Spleen (tissue), 11 donors: ENCODE measurements around the gene TAOK2. TPM values are rescaled to one million over a fixed set of nuclear protein-coding genes. Genes with fewer than 3 reads are reported as not detected.

Source experiments
- DNase-seq: peaks from one replicate; pipeline ENCODE4 v3.0.0-alpha.2; 2020
- H3K27ac ChIP-seq, 8 donors: fragments of 200-600 bp; sonication (generic) in 7 of 8; 1 replicate in 4 of 8; 2 replicates in 4 of 8; pipeline versions ENCODE4 v1.5.0 to v1.8.0; 2016 to 2021; ENCODE audit warnings: inconsistent platforms in 4 of 8, mild to moderate bottlenecking in 4 of 8, moderate library complexity in 1 of 8
- H3K27me3 ChIP-seq, 7 donors: fragments of 200-600 bp; sonication (generic) in 6 of 7; replicated peaks in 1 of 7; 1 replicate in 4 of 7; 2 replicates in 3 of 7; pipeline versions ENCODE4 v1.5.0 to v1.8.0; 2016 to 2021; ENCODE audit warnings: inconsistent platforms in 3 of 7, mild to moderate bottlenecking in 1 of 7
- H3K36me3 ChIP-seq, 6 donors: fragments of 200-600 bp; sonication (generic) in 5 of 6; 1 replicate in 4 of 6; 2 replicates in 2 of 6; pipeline versions ENCODE4 v1.5.0 to v1.8.0; 2016 to 2021; ENCODE audit warnings: inconsistent platforms in 2 of 6
- H3K4me1 ChIP-seq, 6 donors: fragments of 200-600 bp; sonication (generic) in 5 of 6; 1 replicate in 3 of 6; 2 replicates in 3 of 6; pipeline versions ENCODE4 v1.5.0 to v1.8.0; 2016 to 2021; ENCODE audit warnings: inconsistent platforms in 3 of 6
- H3K4me3 ChIP-seq, 8 donors: fragments of 200-600 bp; sonication (generic) in 7 of 8; 1 replicate in 4 of 8; 2 replicates in 4 of 8; pipeline versions ENCODE4 v1.5.0 to v1.8.0; 2016 to 2021; ENCODE audit warnings: inconsistent platforms in 4 of 8, mild to moderate bottlenecking in 4 of 8, moderate library complexity in 2 of 8
- H3K9me3 ChIP-seq, 8 donors: fragments of 200-600 bp; sonication (generic) in 7 of 8; 1 replicate in 4 of 8; 2 replicates in 4 of 8; pipeline versions ENCODE4 v1.5.0 to v1.8.0; 2016 to 2021; ENCODE audit warnings: inconsistent platforms in 4 of 8
- POLR2A ChIP-seq, 3 donors: fragments of 450-650 bp; IDR thresholded peaks; one replicate each; pipeline ENCODE4 v1.5.1; 2017; ENCODE audit warnings: antibody characterized with exemption in 3 of 3, mild to moderate bottlenecking in 1 of 3
- POLR2AphosphoS5 ChIP-seq, 3 donors: sonication (generic); formaldehyde crosslinking; IDR thresholded peaks; one replicate each; pipeline ENCODE4 v1.5.1; 2017; ENCODE audit warnings: antibody characterized with exemption in 3 of 3
- WGBS, 5 donors: extraction: QIAGEN DNeasy Blood & Tissue Kit in 3 of 5; methylation state at CpG; one replicate each; pipeline versions ENCODE4 v1.1.5 to v1.1.7; 2013 to 2018; 5-methylcytosine and 5-hydroxymethylcytosine counted together
- intact Hi-C: fragments of 100-400 bp; cut with DNase I; formaldehyde crosslinking; loops from one replicate; pipeline ENCODE4 v1.15.0; 2023; ENCODE audit warnings: low total_unique reads
- polyA plus RNA-seq, 3 donors: library from polyadenylated mRNA; stranded (reverse); fragments of 200-250 nt; gene quantifications; one replicate each; pipeline ENCODE4 v1.2.1, GENCODE V29; 2013
- total RNA-seq, 7 donors: library from RNA; depleted of rRNA in 3 of 7; stranded (reverse); fragments of >200 nt in 3 of 7; fragmentation: NEBNext Ultra II Directional in 4 of 7; extraction: Animal tissue kit (Norgen Biotek cat#: 25700) in 4 of 7; gene quantifications; one replicate each; pipeline versions ENCODE4 v1.1.0 to v1.2.1, GENCODE V29; 2016 to 2021
- TF ChIP-seq, protein P1 (sequence below), 11 experiments: fragments of 200-600 bp in 7 of 11; fragments of 450-650 bp in 4 of 11; sonication (generic) in 4 of 11; IDR thresholded peaks in 8 of 11; conservative IDR thresholded peaks in 3 of 11; 1 replicate in 7 of 11; 2 replicates in 4 of 11; pipeline versions ENCODE4 v1.4.0 to v1.8.0; 2016 to 2021; ENCODE audit warnings: antibody characterized with exemption in 11 of 11, inconsistent platforms in 4 of 11, mild to moderate bottlenecking in 1 of 11
- donor health status: healthy with polysubstance abuse.
- donor health status: DM: no; HTN: no; CAD: no; lungs with moderate emphysema.
- donor health status: DM: no; HTN: no; CAD: no.
- donor health status: Bipolar disorder and iron deficiency.
- donor health status: healthy.
- donor health status: DM: no; HTN: no; CAD: no.
- donor health status: DM: yes; HTN: yes; CAD: no.

Gene TAOK2
- total and polyA plus RNA-seq, 10 donors: 13.2 to 96.5 (median 71.6) TPM

GRCh38 chr16:29943846-29944799, 29.5 kb upstream of the TAOK2 start:
- intact Hi-C loops: no loop called here
- H3K4me3 ChIP-seq: no peak overlapping the region

DNA sequence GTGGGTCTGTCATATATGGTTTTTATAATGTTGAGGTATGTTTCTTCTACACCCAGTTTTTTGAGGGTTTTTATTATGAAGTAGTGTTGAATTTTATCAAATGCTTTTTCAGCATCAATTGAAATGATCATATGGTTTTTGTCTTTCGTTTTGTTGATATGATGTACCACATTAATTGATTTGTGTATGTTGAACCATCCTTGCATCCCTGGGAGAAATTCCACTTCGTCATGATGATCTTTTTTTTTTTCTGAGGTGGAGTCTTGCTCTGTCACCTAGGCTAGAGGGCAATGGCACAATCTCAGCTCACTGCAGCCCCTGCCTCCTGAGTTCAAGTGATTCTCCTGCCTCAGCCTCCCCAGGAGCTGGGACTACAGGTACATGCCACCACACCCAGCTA, 25.8 kb upstream of the TAOK2 start:
- Histone ChIP-seq H3K27me3 (no peaks in the 10 kb centered on the region), H3K27ac (no peak overlapping the region), H3K9me3 (peaks cover 0 to 16% (median 8%) of the 10 kb centered on the region in 8 donors), H3K4me3 (no peak overlapping the region), H3K36me3 (no peaks in the 10 kb centered on the region), H3K4me1 (peaks cover 0 to 3% (median 0%) of the 10 kb centered on the region in 6 donors)
- WGBS, 5 donors: 77 to 91% (median 84%) methylated on average over 2 of the region's 2 CpGs
- no peak for TF ChIP-seq POLR2A (IDR thresholded peaks at IDR 0.05)
- no peak for DNase-seq
- intact Hi-C loops: no loop called here

More at GRCh38 chr16:29943846-29944799, 29.5 kb upstream of the TAOK2 start:
- peak overlapping the region in 3 of 8 donors; percentile 5 to 45 (median 27) for H3K27ac ChIP-seq
- 72 to 82% (median 79%) methylated on average over 11 of the region's 11 CpGs for WGBS, 5 donors
- peaks cover 0 to 14% (median 0%) of the 10 kb centered on the region in 7 donors for H3K27me3 ChIP-seq
- H3K4me1 ChIP-seq: peaks cover 0 to 3% (median 0%) of the 10 kb centered on the region in 6 donors
- H3K36me3 ChIP-seq: no peaks in the 10 kb centered on the region
- peaks cover 0 to 5% (median 0%) of the 10 kb centered on the region in 8 donors for H3K9me3 ChIP-seq
- TF ChIP-seq POLR2A (IDR thresholded peaks at IDR 0.05): no peak
- TF ChIP-seq, protein P1, sequence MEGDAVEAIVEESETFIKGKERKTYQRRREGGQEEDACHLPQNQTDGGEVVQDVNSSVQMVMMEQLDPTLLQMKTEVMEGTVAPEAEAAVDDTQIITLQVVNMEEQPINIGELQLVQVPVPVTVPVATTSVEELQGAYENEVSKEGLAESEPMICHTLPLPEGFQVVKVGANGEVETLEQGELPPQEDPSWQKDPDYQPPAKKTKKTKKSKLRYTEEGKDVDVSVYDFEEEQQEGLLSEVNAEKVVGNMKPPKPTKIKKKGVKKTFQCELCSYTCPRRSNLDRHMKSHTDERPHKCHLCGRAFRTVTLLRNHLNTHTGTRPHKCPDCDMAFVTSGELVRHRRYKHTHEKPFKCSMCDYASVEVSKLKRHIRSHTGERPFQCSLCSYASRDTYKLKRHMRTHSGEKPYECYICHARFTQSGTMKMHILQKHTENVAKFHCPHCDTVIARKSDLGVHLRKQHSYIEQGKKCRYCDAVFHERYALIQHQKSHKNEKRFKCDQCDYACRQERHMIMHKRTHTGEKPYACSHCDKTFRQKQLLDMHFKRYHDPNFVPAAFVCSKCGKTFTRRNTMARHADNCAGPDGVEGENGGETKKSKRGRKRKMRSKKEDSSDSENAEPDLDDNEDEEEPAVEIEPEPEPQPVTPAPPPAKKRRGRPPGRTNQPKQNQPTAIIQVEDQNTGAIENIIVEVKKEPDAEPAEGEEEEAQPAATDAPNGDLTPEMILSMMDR (IDR thresholded peaks at IDR 0.05 in 8 of 11, conservative IDR thresholded peaks at IDR 0.05 in 3 of 11): no peak
- TF ChIP-seq POLR2AphosphoS5 (IDR thresholded peaks at IDR 0.05): no peak
- no peak for DNase-seq

GRCh38 chr16:29950806-29951461, 22.7 kb upstream of the TAOK2 start:
- no peak for DNase-seq
- Histone ChIP-seq H3K27me3 (no peaks in the 10 kb centered on the region), H3K4me1 (no peaks in the 10 kb centered on the region), H3K36me3 (no peaks in the 10 kb centered on the region), H3K4me3 (no peak overlapping the region), H3K27ac (no peak overlapping the region), H3K9me3 (peaks cover 0 to 16% (median 8%) of the 10 kb centered on the region in 8 donors)
- TF ChIP-seq, protein P1 (IDR thresholded peaks at IDR 0.05 in 8 of 11, conservative IDR thresholded peaks at IDR 0.05 in 3 of 11): no peak
- TF ChIP-seq POLR2A (IDR thresholded peaks at IDR 0.05): no peak
- TF ChIP-seq POLR2AphosphoS5 (IDR thresholded peaks at IDR 0.05): no peak
- WGBS, 5 donors: 85 to 92% (median 88%) methylated on average over 4 of the region's 4 CpGs
- intact Hi-C loops: loop anchor here (10.0 kb wide), 1 partner anchor 56 kb away; the partner anchor contains the start of gene SEZ6L2

- Histone ChIP-seq H3K36me3 (no peaks in the 10 kb centered on the region), H3K9me3 (peaks cover 0 to 16% (median 8%) of the 10 kb centered on the region in 8 donors), H3K4me3 (no peak overlapping the region), H3K27me3 (no peaks in the 10 kb centered on the region), H3K4me1 (no peaks in the 10 kb centered on the region), H3K27ac (no peak overlapping the region)
- intact Hi-C loops: loop anchor here (10.0 kb wide), 1 partner anchor 57 kb away; the partner anchor contains the start of gene SEZ6L2
- TF ChIP-seq POLR2A (IDR thresholded peaks at IDR 0.05) (no peak), POLR2AphosphoS5 (IDR thresholded peaks at IDR 0.05) (no peak)
- TF ChIP-seq, protein P1 (IDR thresholded peaks at IDR 0.05 in 8 of 11, conservative IDR thresholded peaks at IDR 0.05 in 3 of 11): no peak
- 77 to 98% (median 91%) methylated on average over 7 to 8 of the region's 8 CpGs for WGBS, 5 donors
- no peak for DNase-seq
Observed at GRCh38 chr16:29951625-29952365, 21.9 kb upstream of the TAOK2 start.
